GM12874 (cell line): ENCODE results near the gene PSME3IP1.

ENCODE experiments used
- CTCF ChIP-seq: IDR thresholded peaks from 2 replicates; pipeline ENCODE4 v1.5.1; 2011; ENCODE audit warnings: low read depth, mild to moderate bottlenecking, control low read depth, low read length, moderate library complexity; ENCODE audit not compliant: insufficient read depth

The PSME3IP1 gene

GRCh38 chr16:57102888-57103851 lies 82.7 kb downstream of the PSME3IP1 start:
- no peak for TF ChIP-seq CTCF
